Gastrocnemius medialis (tissue), 4 donors: Measurements from ENCODE around the gene ZNF845.

Source experiments
- POLR2A ChIP-seq, 2 donors: fragments of 450-650 bp; IDR thresholded peaks; one replicate each; pipeline ENCODE4 v1.6.1; 2017; ENCODE audit warnings: antibody characterized with exemption in 2 of 2, mild to moderate bottlenecking in 2 of 2, moderate library complexity in 2 of 2
- TF ChIP-seq, protein P1 (sequence below), 5 experiments: fragments of 450-650 bp in 3 of 5; fragments of 200-600 bp in 2 of 5; sonication (generic) in 2 of 5; IDR thresholded peaks in 4 of 5; conservative IDR thresholded peaks in 1 of 5; 1 replicate in 4 of 5; 2 replicates in 1 of 5; pipeline ENCODE4 v1.5.1; 2016 to 2019; ENCODE audit warnings: antibody characterized with exemption in 5 of 5, mild to moderate bottlenecking in 3 of 5, moderate library complexity in 3 of 5

DNA sequence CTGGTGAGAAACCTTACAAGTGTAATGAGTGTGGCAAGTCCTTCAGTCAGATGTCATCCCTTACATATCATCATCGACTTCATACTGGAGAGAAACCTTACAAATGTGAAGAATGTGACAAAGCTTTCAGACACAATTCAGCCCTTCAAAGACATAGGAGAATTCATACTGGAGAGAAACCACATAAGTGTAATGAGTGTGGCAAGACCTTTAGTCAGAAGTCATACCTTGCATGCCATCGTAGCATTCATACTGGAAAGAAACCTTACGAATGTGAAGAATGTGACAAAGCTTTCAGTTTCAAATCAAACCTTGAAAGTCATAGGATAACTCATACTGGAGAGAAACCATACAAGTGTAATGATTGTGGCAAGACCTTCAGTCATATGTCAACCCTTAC, 47.8 kb downstream of the ZNF845 start:
- TF ChIP-seq, protein P1, sequence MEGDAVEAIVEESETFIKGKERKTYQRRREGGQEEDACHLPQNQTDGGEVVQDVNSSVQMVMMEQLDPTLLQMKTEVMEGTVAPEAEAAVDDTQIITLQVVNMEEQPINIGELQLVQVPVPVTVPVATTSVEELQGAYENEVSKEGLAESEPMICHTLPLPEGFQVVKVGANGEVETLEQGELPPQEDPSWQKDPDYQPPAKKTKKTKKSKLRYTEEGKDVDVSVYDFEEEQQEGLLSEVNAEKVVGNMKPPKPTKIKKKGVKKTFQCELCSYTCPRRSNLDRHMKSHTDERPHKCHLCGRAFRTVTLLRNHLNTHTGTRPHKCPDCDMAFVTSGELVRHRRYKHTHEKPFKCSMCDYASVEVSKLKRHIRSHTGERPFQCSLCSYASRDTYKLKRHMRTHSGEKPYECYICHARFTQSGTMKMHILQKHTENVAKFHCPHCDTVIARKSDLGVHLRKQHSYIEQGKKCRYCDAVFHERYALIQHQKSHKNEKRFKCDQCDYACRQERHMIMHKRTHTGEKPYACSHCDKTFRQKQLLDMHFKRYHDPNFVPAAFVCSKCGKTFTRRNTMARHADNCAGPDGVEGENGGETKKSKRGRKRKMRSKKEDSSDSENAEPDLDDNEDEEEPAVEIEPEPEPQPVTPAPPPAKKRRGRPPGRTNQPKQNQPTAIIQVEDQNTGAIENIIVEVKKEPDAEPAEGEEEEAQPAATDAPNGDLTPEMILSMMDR (IDR thresholded peaks at IDR 0.05 in 4 of 5, conservative IDR thresholded peaks at IDR 0.05 in 1 of 5) = no peak
- TF ChIP-seq POLR2A (IDR thresholded peaks at IDR 0.05) = no peak
